ENCODE results near the gene METRNL. TPM values are rescaled to one million over a fixed set of nuclear protein-coding genes. Genes with fewer than 3 reads are reported as not detected.

The METRNL gene
- total RNA-seq, 1 experiment from 2014 or later: 30.6 TPM

DNA sequence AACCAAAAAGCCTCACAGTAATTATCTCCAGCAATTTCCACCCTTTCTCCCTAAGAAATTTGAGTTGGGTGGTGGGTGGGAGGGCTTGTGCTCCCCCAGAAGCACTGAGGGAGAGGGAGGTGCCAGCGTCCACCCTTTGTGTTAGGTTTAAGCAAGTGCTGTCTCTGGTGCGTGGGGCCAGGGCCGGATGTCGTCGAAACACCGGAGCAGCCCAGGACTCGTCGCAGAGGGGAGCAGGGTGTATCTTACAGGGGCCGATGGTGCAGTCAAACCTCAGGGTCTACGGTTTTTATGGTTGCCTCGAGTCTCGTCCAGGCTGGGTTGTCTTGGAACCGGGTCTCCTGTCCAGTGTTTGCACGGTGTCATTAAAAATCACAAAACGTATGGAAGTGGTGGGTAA, 35.3 kb downstream of the METRNL start:
- no TSS peak for BruUV-seq (replicated peaks)
- POLR2A ChIA-PET (ENCODE audit: unreplicated experiment): no interaction called here
- Histone ChIP-seq H3K9me2 (replicated peaks; ENCODE audit: low read length) (no peaks in the 10 kb centered on the region), H3K79me2 (ENCODE audit: low read length) (no peaks in the 10 kb centered on the region), H3K9me3 (ENCODE audit: low read length) (no peaks in the 10 kb centered on the region), H3F3A (ENCODE audit: low read length, unreplicated experiment) (no peaks in the 10 kb centered on the region), H3K27me3 (ENCODE audit: low read length) (no peaks in the 10 kb centered on the region), H3K36me3 (ENCODE audit: low read depth, low read length) (no peaks in the 10 kb centered on the region), H3K4me3 (ENCODE audit: low read length) (no peak overlapping the region), H4K20me1 (ENCODE audit: low read length) (no peaks in the 10 kb centered on the region), H3K4me2 (ENCODE audit: low read length) (no peak overlapping the region), H2AFZ (ENCODE audit: low read length) (no peak overlapping the region), H3K4me1 (ENCODE audit: insufficient read depth, low read length) (peaks cover 13% of the 10 kb centered on the region), H3K9ac (ENCODE audit: low read length) (no peak overlapping the region), H3K27ac (ENCODE audit: low read length) (no peak overlapping the region)
- TF ChIP-seq EZH2phosphoT487 (IDR thresholded peaks at IDR 0.05; ENCODE audit: borderline replicate concordance, low read length): no peak
- TF ChIP-seq, protein P1, sequence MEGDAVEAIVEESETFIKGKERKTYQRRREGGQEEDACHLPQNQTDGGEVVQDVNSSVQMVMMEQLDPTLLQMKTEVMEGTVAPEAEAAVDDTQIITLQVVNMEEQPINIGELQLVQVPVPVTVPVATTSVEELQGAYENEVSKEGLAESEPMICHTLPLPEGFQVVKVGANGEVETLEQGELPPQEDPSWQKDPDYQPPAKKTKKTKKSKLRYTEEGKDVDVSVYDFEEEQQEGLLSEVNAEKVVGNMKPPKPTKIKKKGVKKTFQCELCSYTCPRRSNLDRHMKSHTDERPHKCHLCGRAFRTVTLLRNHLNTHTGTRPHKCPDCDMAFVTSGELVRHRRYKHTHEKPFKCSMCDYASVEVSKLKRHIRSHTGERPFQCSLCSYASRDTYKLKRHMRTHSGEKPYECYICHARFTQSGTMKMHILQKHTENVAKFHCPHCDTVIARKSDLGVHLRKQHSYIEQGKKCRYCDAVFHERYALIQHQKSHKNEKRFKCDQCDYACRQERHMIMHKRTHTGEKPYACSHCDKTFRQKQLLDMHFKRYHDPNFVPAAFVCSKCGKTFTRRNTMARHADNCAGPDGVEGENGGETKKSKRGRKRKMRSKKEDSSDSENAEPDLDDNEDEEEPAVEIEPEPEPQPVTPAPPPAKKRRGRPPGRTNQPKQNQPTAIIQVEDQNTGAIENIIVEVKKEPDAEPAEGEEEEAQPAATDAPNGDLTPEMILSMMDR (conservative IDR thresholded peaks at IDR 0.05; ENCODE audit: low read depth, low read length): no peak
- TF ChIP-seq EZH2 (IDR thresholded peaks at IDR 0.05; ENCODE audit: low read length, unreplicated experiment): no peak
- DNase-seq (no peak), ATAC-seq (no peak)
- intact Hi-C loops (cut with micrococcal nuclease): no loop called here
- CTCF ChIA-PET: no interaction called here

GRCh38 chr17:83115202-83115651, 35.8 kb downstream of the METRNL start:
- TF ChIP-seq EZH2 (IDR thresholded peaks at IDR 0.05; ENCODE audit: low read length, unreplicated experiment) (no peak), EZH2phosphoT487 (IDR thresholded peaks at IDR 0.05; ENCODE audit: borderline replicate concordance, low read length) (no peak)
- TF ChIP-seq, protein P1 (conservative IDR thresholded peaks at IDR 0.05; ENCODE audit: low read depth, low read length): no peak
- H3K4me1 ChIP-seq (ENCODE audit: insufficient read depth, low read length): peaks cover 9% of the 10 kb centered on the region
- H3K9ac ChIP-seq (ENCODE audit: low read length): no peak overlapping the region
- no peaks in the 10 kb centered on the region for H3K9me2 ChIP-seq (replicated peaks; ENCODE audit: low read length)
- no peaks in the 10 kb centered on the region for H3K27me3 ChIP-seq (ENCODE audit: low read length)
- H3K9me3 ChIP-seq (ENCODE audit: low read length): no peaks in the 10 kb centered on the region
- no peak overlapping the region for H3K4me3 ChIP-seq (ENCODE audit: low read length)
- no peak overlapping the region for H3K27ac ChIP-seq (ENCODE audit: low read length)
- no TSS peak for BruUV-seq (replicated peaks)
- POLR2A ChIA-PET (ENCODE audit: unreplicated experiment): no interaction called here
- H3F3A ChIP-seq (ENCODE audit: low read length, unreplicated experiment): no peaks in the 10 kb centered on the region
- H2AFZ ChIP-seq (ENCODE audit: low read length): no peak overlapping the region
- CTCF ChIA-PET: interaction anchor here (0.5 kb wide), 1 partner anchor 39 kb away, joined by 3 read pairs; no protein-coding TSS in a partner anchor
- DNase-seq (no peak), ATAC-seq (no peak)
- H3K79me2 ChIP-seq (ENCODE audit: low read length): no peaks in the 10 kb centered on the region
- H3K4me2 ChIP-seq (ENCODE audit: low read length): no peak overlapping the region
- H4K20me1 ChIP-seq (ENCODE audit: low read length): no peaks in the 10 kb centered on the region
- intact Hi-C loops (cut with micrococcal nuclease): no loop called here
- no peaks in the 10 kb centered on the region for H3K36me3 ChIP-seq (ENCODE audit: low read depth, low read length)

GRCh38 chr17:83115832-83116231, 36.4 kb downstream of the METRNL start:
- TF ChIP-seq EZH2 (IDR thresholded peaks at IDR 0.05; ENCODE audit: low read length, unreplicated experiment) (no peak), EZH2phosphoT487 (IDR thresholded peaks at IDR 0.05; ENCODE audit: borderline replicate concordance, low read length) (no peak)
- TF ChIP-seq, protein P1 (conservative IDR thresholded peaks at IDR 0.05; ENCODE audit: low read depth, low read length): no peak
- Histone ChIP-seq H3K36me3 (ENCODE audit: low read depth, low read length) (no peaks in the 10 kb centered on the region), H2AFZ (ENCODE audit: low read length) (no peak overlapping the region), H3K4me1 (ENCODE audit: insufficient read depth, low read length) (peaks cover 3% of the 10 kb centered on the region; the same call in 1 of the 2 replicates), H3K4me3 (ENCODE audit: low read length) (no peak overlapping the region), H3K4me2 (ENCODE audit: low read length) (no peak overlapping the region), H3K9ac (ENCODE audit: low read length) (no peak overlapping the region), H3K9me3 (ENCODE audit: low read length) (no peaks in the 10 kb centered on the region), H3K27me3 (ENCODE audit: low read length) (no peaks in the 10 kb centered on the region), H3K9me2 (replicated peaks; ENCODE audit: low read length) (no peaks in the 10 kb centered on the region), H4K20me1 (ENCODE audit: low read length) (no peaks in the 10 kb centered on the region), H3K27ac (ENCODE audit: low read length) (no peak overlapping the region), H3F3A (ENCODE audit: low read length, unreplicated experiment) (no peaks in the 10 kb centered on the region), H3K79me2 (ENCODE audit: low read length) (no peaks in the 10 kb centered on the region)
- DNase-seq: no peak
- ChIA-PET CTCF (no interaction called here), POLR2A (ENCODE audit: unreplicated experiment) (no interaction called here)
- intact Hi-C loops (cut with micrococcal nuclease): no loop called here
- BruUV-seq (replicated peaks): no TSS peak
- ATAC-seq: no peak

All from PC-3 (cell line).